GM12891 (cell line): ENCODE data around the gene NKD1.

ENCODE experiments used
- POLR2A ChIP-seq: IDR thresholded peaks from 2 replicates; pipeline ENCODE4 v1.6.1; 2011; ENCODE audit warnings: low read depth, low read length, control low read depth
- POLR2AphosphoS5 ChIP-seq: IDR thresholded peaks from 2 replicates; pipeline ENCODE4 v1.6.1; 2011; ENCODE audit warnings: low read depth, low read length, control low read depth

- no peak for TF ChIP-seq POLR2AphosphoS5
- no peak for TF ChIP-seq POLR2A
These were observed 149.2 kb downstream of the NKD1 start for GRCh38 chr16:50697421-50697715.
